ENCODE data around the gene SMPD4.

GRCh38 chr2:130152816-130153595, 28.4 kb downstream of the SMPD4 start:
- TF ChIP-seq CTCF (IDR thresholded peaks at IDR 0.05) (no peak), POLR2A (IDR thresholded peaks at IDR 0.05) (no peak)

Measured in lower leg skin (tissue), 3 donors.